GM12878 (cell line): ENCODE measurements around the gene NCKIPSD. TPM values are rescaled to one million over a fixed set of nuclear protein-coding genes. Genes with fewer than 3 reads are reported as not detected.

Experiments used
- ATAC-seq: fragments of 200-7000 bp; cut with Tn5 transposase; 3 replicates; pipeline ENCODE4 v1.9.1; 2020; ENCODE audit warnings: mild to moderate bottlenecking, moderate library complexity
- BruUV-seq: library from RNA; stranded (reverse); fragments of 400-500 nt; replicated peaks from 2 replicates; lab custom pipeline; 2021; lab: Mats Ljungman, UMichigan
- CTCF ChIA-PET: fragments of 300-600 bp; sonication (Branson Sonifier 250); formaldehyde crosslinking; extraction: SDS; loops from one replicate; lab custom pipeline; 2021; ENCODE audit warnings: inconsistent platforms; lab: Yijun Ruan, JAX
- POLR2A ChIA-PET: fragments of 350-600 bp; formaldehyde crosslinking; extraction: SDS; loops from one replicate; lab custom pipeline; 2021; ENCODE audit warnings: inconsistent platforms; lab: Charles Lee
- RAD21 ChIA-PET: fragments of 300-600 bp; sonication (Branson Sonifier 250); formaldehyde crosslinking; loops from one replicate; lab custom pipeline; 2023; ENCODE audit warnings: antibody characterized with exemption; ENCODE audit not compliant: unreplicated experiment; lab: Charles Lee
- SMC1A ChIA-PET: fragments of 300-600 bp; sonication (Branson Sonifier 250); formaldehyde crosslinking; loops from one replicate; lab custom pipeline; 2023; ENCODE audit not compliant: unreplicated experiment, uncharacterized antibody; lab: Charles Lee
- DNase-seq: peaks from one replicate; pipeline ENCODE4 v3.0.0-alpha.2; 2011; ENCODE audit warnings: low read depth, low spot score
- FAIRE-seq: peaks from 3 replicates; lab custom pipeline; 2011; peaks lifted over from hg19 to GRCh38; lab: Jason Lieb, UNC
- H2AFZ ChIP-seq: 2 replicates; pipeline ENCODE4 v1.6.0; 2011; ENCODE audit warnings: low read depth, low read length, control low read depth; ENCODE audit not compliant: control insufficient read depth
- H3K27ac ChIP-seq: 2 replicates; pipeline ENCODE4 v1.5.1; 2011; ENCODE audit warnings: control low read depth; ENCODE audit not compliant: control insufficient read depth, insufficient read depth
- H3K27me3 ChIP-seq, 2 experiments: replicated peaks in 1 of 2; 2 replicates each; pipeline versions ENCODE4 v1.6.0 to v1.6.1; 2011; ENCODE audit warnings: low read length in 1 of 2; ENCODE audit not compliant: control insufficient read depth in 2 of 2, insufficient read depth in 2 of 2
- H3K36me3 ChIP-seq, 2 experiments: 2 replicates each; pipeline ENCODE4 v1.5.1; 2011; ENCODE audit warnings: low read length in 1 of 2; ENCODE audit not compliant: control insufficient read depth in 2 of 2, insufficient read depth in 2 of 2
- H3K4me1 ChIP-seq: 2 replicates; pipeline ENCODE4 v1.6.1; 2011; ENCODE audit warnings: mild to moderate bottlenecking, low read length, moderate library complexity, mixed read lengths; ENCODE audit not compliant: control insufficient read depth, insufficient read depth
- H3K4me2 ChIP-seq: 2 replicates; pipeline ENCODE4 v1.6.0; 2011; ENCODE audit warnings: control low read depth; ENCODE audit not compliant: control insufficient read depth, insufficient read depth
- H3K4me3 ChIP-seq: fragments of 200-600 bp; sonication (generic); 2 replicates; pipeline ENCODE4 v1.5.1; 2016
- H3K79me2 ChIP-seq: 2 replicates; pipeline ENCODE4 v1.6.0; 2011; ENCODE audit warnings: low read length; ENCODE audit not compliant: control insufficient read depth, insufficient read depth
- H3K9ac ChIP-seq: 2 replicates; pipeline ENCODE4 v1.8.0; 2011; ENCODE audit warnings: low read length, control low read depth, mixed read lengths; ENCODE audit not compliant: control insufficient read depth, insufficient read depth
- H3K9me3 ChIP-seq: replicated peaks from 3 replicates; pipeline ENCODE4 v1.5.1; 2011; ENCODE audit warnings: mild to moderate bottlenecking, low read length; ENCODE audit not compliant: control insufficient read depth, insufficient read depth
- H4K20me1 ChIP-seq: 2 replicates; pipeline ENCODE4 v1.6.0; 2011; ENCODE audit not compliant: control insufficient read depth, insufficient read depth
- CREM ChIP-seq: IDR thresholded peaks from 2 replicates; pipeline ENCODE4 v1.6.1; 2014; ENCODE audit warnings: antibody characterized with exemption, low read depth
- MYC ChIP-seq: IDR thresholded peaks from 2 replicates; pipeline ENCODE4 v1.6.1; 2011; ENCODE audit warnings: mild to moderate bottlenecking, low read length, moderate library complexity, inconsistent platforms; ENCODE audit not compliant: insufficient read depth, insufficient replicate concordance, insufficient read length, severe bottlenecking
- ZNF217 ChIP-seq: fragments of 450-650 bp; IDR thresholded peaks from 2 replicates; pipeline ENCODE4 v1.6.1; 2017; ENCODE audit warnings: antibody characterized with exemption, mild to moderate bottlenecking
- ZSCAN29 ChIP-seq: fragments of 450-650 bp; IDR thresholded peaks from 2 replicates; pipeline ENCODE4 v1.6.1; 2017; ENCODE audit warnings: mild to moderate bottlenecking, moderate library complexity
- in situ Hi-C: fragments of 300-500 bp; cut with MboI; formaldehyde crosslinking; loops from 9 replicates; pipeline ENCODE4 v1.14.3; 2018; ENCODE audit warnings: mixed read lengths
- intact Hi-C: fragments of 100-400 bp; cut with micrococcal nuclease; formaldehyde crosslinking; loops from one replicate; pipeline ENCODE4 v1.14.2; 2022; ENCODE audit not compliant: unreplicated experiment
- polyA plus RNA-seq, 11 experiments: library from polyadenylated mRNA; depleted of rRNA in 4 of 11; unstranded in 6 of 11; stranded (reverse) in 5 of 11; fragments of >200 nt; fragmentation: Nextera tagmentation in 4 of 11; fragmentation: Illumina TruSeq in 1 of 11; extraction: Ambion mirVana in 4 of 11; extraction: Trizol in 1 of 11; gene quantifications; 1 replicate in 1 of 11; 2 replicates in 10 of 11; pipeline versions ENCODE4 v1.2.1 to v1.2.3, GENCODE V29; 2011 to 2016; ENCODE audit warnings: inconsistent platforms in 2 of 11, missing spikeins in 2 of 11, low read depth in 1 of 11
- total RNA-seq, 4 experiments: library from RNA; depleted of rRNA in 3 of 4; stranded (reverse); fragments of >200 nt in 3 of 4; fragmentation: Illumina TruSeq in 1 of 4; extraction: Trizol in 1 of 4; gene quantifications; 2 replicates each; pipeline versions ENCODE4 v1.2.1 to v1.2.3, GENCODE V29; 2013 to 2021
- TF ChIP-seq, protein P1 (sequence below): fragments of 450-650 bp; IDR thresholded peaks from 2 replicates; pipeline ENCODE4 v1.6.1; 2016; ENCODE audit warnings: mild to moderate bottlenecking
- TF ChIP-seq, protein P2 (sequence below): fragments of 450-650 bp; conservative IDR thresholded peaks from 2 replicates; pipeline ENCODE4 v1.6.1; 2017; ENCODE audit warnings: mild to moderate bottlenecking, moderate library complexity

The NCKIPSD gene
- total and polyA plus RNA-seq, 10 of the 15 experiments (the other 5 are each of a cell fraction or from before 2014, with no cell fraction given): 0.93 to 31.6 (median 15.2) TPM

DNA sequence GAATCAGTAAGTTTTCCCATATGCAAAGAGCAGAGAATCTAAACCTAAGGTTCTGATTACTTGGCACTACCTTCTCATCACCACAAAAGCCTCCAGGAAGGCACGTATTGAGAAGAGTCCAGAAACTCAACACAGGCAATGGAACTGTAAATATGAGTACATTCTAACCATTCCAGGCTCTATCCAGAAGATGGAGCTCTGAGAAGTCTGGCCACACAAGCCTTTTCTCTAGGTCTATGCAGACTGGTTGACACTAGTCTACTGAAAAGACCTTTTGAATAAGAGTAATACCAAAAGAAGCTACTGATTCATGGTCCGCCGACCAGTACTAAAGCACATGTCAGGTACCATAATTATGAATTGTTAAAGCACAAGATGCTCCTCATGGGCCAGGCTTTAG is 12.2 kb upstream of the NCKIPSD start (continued):
- TF ChIP-seq, protein P1, sequence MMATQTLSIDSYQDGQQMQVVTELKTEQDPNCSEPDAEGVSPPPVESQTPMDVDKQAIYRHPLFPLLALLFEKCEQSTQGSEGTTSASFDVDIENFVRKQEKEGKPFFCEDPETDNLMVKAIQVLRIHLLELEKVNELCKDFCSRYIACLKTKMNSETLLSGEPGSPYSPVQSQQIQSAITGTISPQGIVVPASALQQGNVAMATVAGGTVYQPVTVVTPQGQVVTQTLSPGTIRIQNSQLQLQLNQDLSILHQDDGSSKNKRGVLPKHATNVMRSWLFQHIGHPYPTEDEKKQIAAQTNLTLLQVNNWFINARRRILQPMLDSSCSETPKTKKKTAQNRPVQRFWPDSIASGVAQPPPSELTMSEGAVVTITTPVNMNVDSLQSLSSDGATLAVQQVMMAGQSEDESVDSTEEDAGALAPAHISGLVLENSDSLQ: no peak
- TF ChIP-seq, protein P2, sequence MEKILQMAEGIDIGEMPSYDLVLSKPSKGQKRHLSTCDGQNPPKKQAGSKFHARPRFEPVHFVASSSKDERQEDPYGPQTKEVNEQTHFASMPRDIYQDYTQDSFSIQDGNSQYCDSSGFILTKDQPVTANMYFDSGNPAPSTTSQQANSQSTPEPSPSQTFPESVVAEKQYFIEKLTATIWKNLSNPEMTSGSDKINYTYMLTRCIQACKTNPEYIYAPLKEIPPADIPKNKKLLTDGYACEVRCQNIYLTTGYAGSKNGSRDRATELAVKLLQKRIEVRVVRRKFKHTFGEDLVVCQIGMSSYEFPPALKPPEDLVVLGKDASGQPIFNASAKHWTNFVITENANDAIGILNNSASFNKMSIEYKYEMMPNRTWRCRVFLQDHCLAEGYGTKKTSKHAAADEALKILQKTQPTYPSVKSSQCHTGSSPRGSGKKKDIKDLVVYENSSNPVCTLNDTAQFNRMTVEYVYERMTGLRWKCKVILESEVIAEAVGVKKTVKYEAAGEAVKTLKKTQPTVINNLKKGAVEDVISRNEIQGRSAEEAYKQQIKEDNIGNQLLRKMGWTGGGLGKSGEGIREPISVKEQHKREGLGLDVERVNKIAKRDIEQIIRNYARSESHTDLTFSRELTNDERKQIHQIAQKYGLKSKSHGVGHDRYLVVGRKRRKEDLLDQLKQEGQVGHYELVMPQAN: no peak
- TF ChIP-seq CREM (no peak), MYC (no peak), ZSCAN29 (no peak)
- TF ChIP-seq, all 136 proteins: peak for 0

DNA sequence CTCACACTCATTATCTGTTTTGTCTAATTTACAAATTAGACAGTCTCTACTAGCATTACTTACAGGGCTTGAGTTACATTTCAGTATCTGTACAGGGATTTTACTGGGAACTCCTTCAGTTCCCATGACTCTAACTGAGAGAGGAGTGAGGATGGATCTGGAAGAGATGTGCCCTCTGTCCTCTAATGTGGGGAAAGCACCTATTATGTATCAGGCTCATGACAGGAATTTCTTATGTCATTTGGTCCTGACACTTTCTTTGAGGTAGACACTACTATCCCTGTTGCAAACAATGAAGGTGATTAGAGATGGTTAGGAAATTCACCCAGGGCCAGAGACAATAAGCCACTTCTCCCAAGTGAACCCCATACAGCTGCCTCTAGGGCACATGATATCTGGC is 10.9 kb upstream of the NCKIPSD start:
- no TSS peak for BruUV-seq
- Histone ChIP-seq H3K4me1 (no peaks in the 10 kb centered on the region), H3K27me3 (no peaks in the 10 kb centered on the region), H3K9me3 (no peaks in the 10 kb centered on the region), H3K4me3 (no peak overlapping the region), H3K79me2 (peaks cover 35% of the 10 kb centered on the region)
- intact Hi-C loops: no loop called here
- in situ Hi-C loops: no loop called here
- DNase-seq: no peak
- no peak for TF ChIP-seq ZNF217
- TF ChIP-seq, all 136 proteins: peak for 0
- CTCF ChIA-PET: interaction anchor here (0.9 to 1.7 kb wide), 2 partner anchors 10 to 43 kb away, joined by 4 to 7 read pairs; partner anchors contain the start of gene NCKIPSD
- Histone ChIP-seq H3K9ac (no peak overlapping the region), H3K27ac (no peak overlapping the region), H2AFZ (no peak overlapping the region), H3K36me3 (peaks cover 20 to 35% of the 10 kb centered on the region in 2 experiments), H3K4me2 (no peak overlapping the region), H4K20me1 (peaks cover 6% of the 10 kb centered on the region)
- RAD21 ChIA-PET: no interaction called here
- POLR2A ChIA-PET: interaction anchor here (0.5 to 0.7 kb wide), 3 partner anchors 220 to 793 kb away, joined by 3 to 4 read pairs (median 3); no protein-coding TSS in a partner anchor
- SMC1A ChIA-PET: no interaction called here
- no peak for FAIRE-seq
- ATAC-seq: no peak
